ENCODE measurements around the gene CHST14.

Gene CHST14

GRCh38 chr15:40435710-40436089, 35.1 kb upstream of the CHST14 start:
- no peaks in the 10 kb centered on the region for H3K36me3 ChIP-seq (replicated peaks; ENCODE audit: insufficient read depth, low read length)
- H3K9me2 ChIP-seq (replicated peaks; ENCODE audit: insufficient read depth, low read length) = no peaks in the 10 kb centered on the region
- TF ChIP-seq EZH2phosphoT487 (IDR thresholded peaks at IDR 0.05; ENCODE audit: low read length) = no peak
- TF ChIP-seq, protein P1, sequence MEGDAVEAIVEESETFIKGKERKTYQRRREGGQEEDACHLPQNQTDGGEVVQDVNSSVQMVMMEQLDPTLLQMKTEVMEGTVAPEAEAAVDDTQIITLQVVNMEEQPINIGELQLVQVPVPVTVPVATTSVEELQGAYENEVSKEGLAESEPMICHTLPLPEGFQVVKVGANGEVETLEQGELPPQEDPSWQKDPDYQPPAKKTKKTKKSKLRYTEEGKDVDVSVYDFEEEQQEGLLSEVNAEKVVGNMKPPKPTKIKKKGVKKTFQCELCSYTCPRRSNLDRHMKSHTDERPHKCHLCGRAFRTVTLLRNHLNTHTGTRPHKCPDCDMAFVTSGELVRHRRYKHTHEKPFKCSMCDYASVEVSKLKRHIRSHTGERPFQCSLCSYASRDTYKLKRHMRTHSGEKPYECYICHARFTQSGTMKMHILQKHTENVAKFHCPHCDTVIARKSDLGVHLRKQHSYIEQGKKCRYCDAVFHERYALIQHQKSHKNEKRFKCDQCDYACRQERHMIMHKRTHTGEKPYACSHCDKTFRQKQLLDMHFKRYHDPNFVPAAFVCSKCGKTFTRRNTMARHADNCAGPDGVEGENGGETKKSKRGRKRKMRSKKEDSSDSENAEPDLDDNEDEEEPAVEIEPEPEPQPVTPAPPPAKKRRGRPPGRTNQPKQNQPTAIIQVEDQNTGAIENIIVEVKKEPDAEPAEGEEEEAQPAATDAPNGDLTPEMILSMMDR (IDR thresholded peaks at IDR 0.05; ENCODE audit: low read length) = no peak
- TF ChIP-seq EZH2 (optimal IDR thresholded peaks at IDR 0.05; ENCODE audit: low read depth, low read length) = no peak
- no peak for DNase-seq
- no peaks in the 10 kb centered on the region for H3K9me3 ChIP-seq (replicated peaks; ENCODE audit: insufficient read depth, low read length)
- H3K27ac ChIP-seq (ENCODE audit: low read length) = no peak overlapping the region
- no peaks in the 10 kb centered on the region for H4K20me1 ChIP-seq (ENCODE audit: insufficient read depth, low read length)
- no peaks in the 10 kb centered on the region for H3K79me2 ChIP-seq (ENCODE audit: low read length)
- H3F3A ChIP-seq (ENCODE audit: insufficient read depth, low read length) = peaks cover 12% of the 10 kb centered on the region
- no peaks in the 10 kb centered on the region for H3K4me1 ChIP-seq (ENCODE audit: low read length)
- peak overlapping the region; percentile 50 for H3K4me3 ChIP-seq (ENCODE audit: low read length)
- H3K27me3 ChIP-seq (replicated peaks; ENCODE audit: insufficient read depth, low read length) = peaks cover 33% of the 10 kb centered on the region
- no peak overlapping the region; the same call in 1 of the 2 replicates for H3K9ac ChIP-seq (ENCODE audit: low read length)
- H3K4me2 ChIP-seq (ENCODE audit: low read depth, low read length) = peak overlapping the region; percentile 84; the same call in 1 of the 2 replicates
- H2AFZ ChIP-seq (ENCODE audit: low read length) = peak overlapping the region; percentile 62; the same call in 1 of the 2 replicates

GRCh38 chr15:40436116-40436891, 34.5 kb upstream of the CHST14 start:
- DNase-seq = no peak
- peaks cover 12% of the 10 kb centered on the region for H3F3A ChIP-seq (ENCODE audit: insufficient read depth, low read length)
- H3K4me2 ChIP-seq (ENCODE audit: low read depth, low read length) = peak overlapping the region; percentile 84
- H3K79me2 ChIP-seq (ENCODE audit: low read length) = no peaks in the 10 kb centered on the region
- peak overlapping the region; percentile 62 for H2AFZ ChIP-seq (ENCODE audit: low read length)
- H3K36me3 ChIP-seq (replicated peaks; ENCODE audit: insufficient read depth, low read length) = no peaks in the 10 kb centered on the region
- no peaks in the 10 kb centered on the region for H3K9me3 ChIP-seq (replicated peaks; ENCODE audit: insufficient read depth, low read length)
- no peaks in the 10 kb centered on the region for H4K20me1 ChIP-seq (ENCODE audit: insufficient read depth, low read length)
- peak overlapping the region; percentile 13; the same call in 1 of the 2 replicates for H3K9ac ChIP-seq (ENCODE audit: low read length)
- H3K27ac ChIP-seq (ENCODE audit: low read length) = no peak overlapping the region
- no peaks in the 10 kb centered on the region for H3K4me1 ChIP-seq (ENCODE audit: low read length)
- TF ChIP-seq EZH2phosphoT487 (IDR thresholded peaks at IDR 0.05; ENCODE audit: low read length) = no peak
- TF ChIP-seq EZH2 (optimal IDR thresholded peaks at IDR 0.05; ENCODE audit: low read depth, low read length) = no peak
- TF ChIP-seq, protein P1 (IDR thresholded peaks at IDR 0.05; ENCODE audit: low read length) = no peak
- H3K27me3 ChIP-seq (replicated peaks; ENCODE audit: insufficient read depth, low read length) = peaks cover 33% of the 10 kb centered on the region
- peak overlapping the region; percentile 50 for H3K4me3 ChIP-seq (ENCODE audit: low read length)
- no peaks in the 10 kb centered on the region for H3K9me2 ChIP-seq (replicated peaks; ENCODE audit: insufficient read depth, low read length)

- Histone ChIP-seq H3K9me3 (replicated peaks; ENCODE audit: insufficient read depth, low read length) (no peaks in the 10 kb centered on the region), H3K9ac (ENCODE audit: low read length) (no peak overlapping the region), H3K79me2 (ENCODE audit: low read length) (peaks cover 5% of the 10 kb centered on the region), H3K27me3 (replicated peaks; ENCODE audit: insufficient read depth, low read length) (peaks cover 33% of the 10 kb centered on the region), H3K4me1 (ENCODE audit: low read length) (no peaks in the 10 kb centered on the region), H4K20me1 (ENCODE audit: insufficient read depth, low read length) (no peaks in the 10 kb centered on the region), H3K36me3 (replicated peaks; ENCODE audit: insufficient read depth, low read length) (no peaks in the 10 kb centered on the region), H3K9me2 (replicated peaks; ENCODE audit: insufficient read depth, low read length) (no peaks in the 10 kb centered on the region), H3K27ac (ENCODE audit: low read length) (no peak overlapping the region), H3F3A (ENCODE audit: insufficient read depth, low read length) (peaks cover 12% of the 10 kb centered on the region), H2AFZ (ENCODE audit: low read length) (peak overlapping the region; percentile 62; the same call in 1 of the 2 replicates), H3K4me3 (ENCODE audit: low read length) (no peak overlapping the region; the same call in 1 of the 2 replicates), H3K4me2 (ENCODE audit: low read depth, low read length) (peak overlapping the region; percentile 84; the same call in 1 of the 2 replicates)
- DNase-seq = no peak
- TF ChIP-seq EZH2phosphoT487 (IDR thresholded peaks at IDR 0.05; ENCODE audit: low read length) (no peak), EZH2 (optimal IDR thresholded peaks at IDR 0.05; ENCODE audit: low read depth, low read length) (no peak)
- TF ChIP-seq, protein P1 (IDR thresholded peaks at IDR 0.05; ENCODE audit: low read length) = no peak
Observed at GRCh38 chr15:40436892-40437751, 33.7 kb upstream of the CHST14 start.

Measured in MM.1S (cell line).